ENCODE results near the gene PTPRM.

GRCh38 chr18:7696780-7697179 lies 129.7 kb downstream of the PTPRM start:
- no peak for TF ChIP-seq CTCF (IDR thresholded peaks at IDR 0.05)
- TF ChIP-seq EP300 (IDR thresholded peaks at IDR 0.05) = no peak
- TF ChIP-seq POLR2A (IDR thresholded peaks at IDR 0.05; ENCODE audit: low read depth) = no peak

Data from esophagus muscularis mucosa (tissue), 4 donors.